Astrocyte (in vitro differentiated cells and primary cell): Measurements from ENCODE around the gene PTH1R. TPM values are rescaled to one million over a fixed set of nuclear protein-coding genes. Genes with fewer than 3 reads are reported as not detected.

ENCODE experiments used
- DNase-seq: peaks from one replicate; pipeline ENCODE4 v3.0.0-alpha.2; 2010; ENCODE audit warnings: low read depth
- FAIRE-seq: peaks from 2 replicates; lab custom pipeline; 2011; peaks lifted over from hg19 to GRCh38; lab: Jason Lieb, UNC
- H2AFZ ChIP-seq: 2 replicates; pipeline ENCODE4 v1.6.0; 2012; ENCODE audit warnings: low read depth, low read length, inconsistent platforms
- H3K27ac ChIP-seq: 2 replicates; pipeline ENCODE4 v1.5.1; 2011; ENCODE audit warnings: low read depth, low read length, inconsistent platforms
- H3K27me3 ChIP-seq: 2 replicates; pipeline ENCODE4 v1.6.0; 2011; ENCODE audit warnings: low read length, inconsistent platforms; ENCODE audit not compliant: insufficient read depth
- H3K36me3 ChIP-seq: 2 replicates; pipeline ENCODE4 v1.5.1; 2011; ENCODE audit warnings: low read length, inconsistent platforms; ENCODE audit not compliant: insufficient read depth
- H3K4me1 ChIP-seq: 2 replicates; pipeline ENCODE4 v1.5.1; 2011; ENCODE audit warnings: low read length, inconsistent platforms; ENCODE audit not compliant: insufficient read depth
- H3K4me2 ChIP-seq: 2 replicates; pipeline ENCODE4 v1.6.0; 2012; ENCODE audit warnings: low read length, inconsistent platforms
- H3K4me3 ChIP-seq: 2 replicates; pipeline ENCODE4 v1.5.1; 2011; ENCODE audit warnings: low read depth, mild to moderate bottlenecking, low read length, inconsistent platforms; ENCODE audit not compliant: insufficient read depth
- H3K79me2 ChIP-seq: 2 replicates; pipeline ENCODE4 v1.6.0; 2012; ENCODE audit warnings: mild to moderate bottlenecking, low read length, inconsistent platforms; ENCODE audit not compliant: insufficient read depth
- H3K9ac ChIP-seq: 2 replicates; pipeline ENCODE4 v1.6.0; 2012; ENCODE audit warnings: mild to moderate bottlenecking, low read length, inconsistent platforms
- H3K9me3 ChIP-seq: 2 replicates; pipeline ENCODE4 v1.5.1; 2012; ENCODE audit warnings: low read depth, mild to moderate bottlenecking, low read length, inconsistent platforms; ENCODE audit not compliant: insufficient read depth
- H4K20me1 ChIP-seq: 2 replicates; pipeline ENCODE4 v1.6.0; 2012; ENCODE audit warnings: low read length, inconsistent platforms; ENCODE audit not compliant: insufficient read depth
- H3K27ac Mint-ChIP-seq: one replicate; pipeline ENCODE4 v1.8.0; 2021; ENCODE audit warnings: mild to moderate bottlenecking, mixed read lengths; ENCODE audit not compliant: unreplicated experiment
- H3K27me3 Mint-ChIP-seq: one replicate; pipeline ENCODE4 v1.8.0; 2021; ENCODE audit warnings: low read depth, mixed read lengths; ENCODE audit not compliant: unreplicated experiment
- H3K36me3 Mint-ChIP-seq: one replicate; pipeline ENCODE4 v1.8.0; 2021; ENCODE audit warnings: low read depth, mixed read lengths; ENCODE audit not compliant: unreplicated experiment
- H3K4me1 Mint-ChIP-seq: one replicate; pipeline ENCODE4 v1.8.0; 2021; ENCODE audit warnings: low read depth, mixed read lengths; ENCODE audit not compliant: unreplicated experiment
- H3K4me3 Mint-ChIP-seq: one replicate; pipeline ENCODE4 v1.8.0; 2021; ENCODE audit warnings: mild to moderate bottlenecking, moderate library complexity, mixed read lengths; ENCODE audit not compliant: unreplicated experiment
- H3K9me3 Mint-ChIP-seq: one replicate; pipeline ENCODE4 v1.8.0; 2021; ENCODE audit warnings: mild to moderate bottlenecking, mixed read lengths; ENCODE audit not compliant: unreplicated experiment
- EZH2 ChIP-seq: IDR thresholded peaks from 2 replicates; pipeline ENCODE4 v1.6.1; 2012; ENCODE audit warnings: mild to moderate bottlenecking, low read length, inconsistent platforms; ENCODE audit not compliant: insufficient read depth
- total RNA-seq: library from RNA; stranded (reverse); gene quantifications from 2 replicates; pipeline ENCODE4 v1.2.1, GENCODE V29; 2021
- TF ChIP-seq, protein P1 (sequence below): IDR thresholded peaks from 2 replicates; pipeline ENCODE4 v1.5.1; 2011; ENCODE audit warnings: low read depth, mild to moderate bottlenecking, inconsistent platforms, low read length, moderate library complexity; ENCODE audit not compliant: insufficient read depth

The PTH1R gene
- total RNA-seq, 1 donor from 2014 or later, result 5.2 TPM

DNA sequence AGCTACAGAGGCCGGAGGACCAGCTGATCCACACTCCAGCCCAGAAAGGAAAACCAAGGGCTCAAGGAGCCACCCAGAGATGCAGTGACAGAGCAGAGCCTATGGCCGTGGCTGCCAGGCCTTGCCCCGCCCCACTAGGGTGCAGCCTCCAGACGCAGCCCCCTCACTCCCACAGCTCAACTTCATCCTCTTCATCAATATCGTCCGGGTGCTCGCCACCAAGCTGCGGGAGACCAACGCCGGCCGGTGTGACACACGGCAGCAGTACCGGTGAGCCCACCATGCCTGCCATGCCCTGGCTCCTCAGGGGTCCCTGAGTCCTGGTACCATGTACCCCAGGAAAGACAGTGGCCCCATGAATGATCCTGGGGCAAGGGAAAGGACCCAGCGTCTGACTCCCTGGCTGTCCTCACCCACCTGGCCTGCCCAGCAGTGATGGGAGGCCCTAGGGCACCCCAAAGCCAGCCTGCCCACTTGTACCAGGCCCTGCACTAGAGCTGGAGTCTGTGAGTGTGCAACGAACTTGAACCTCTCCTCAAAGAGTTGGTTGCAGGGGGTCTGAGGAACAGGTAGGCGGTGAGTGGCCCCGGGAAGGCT is 24.2 kb downstream of the PTH1R start:
- no peak for TF ChIP-seq EZH2
- TF ChIP-seq, protein P1, sequence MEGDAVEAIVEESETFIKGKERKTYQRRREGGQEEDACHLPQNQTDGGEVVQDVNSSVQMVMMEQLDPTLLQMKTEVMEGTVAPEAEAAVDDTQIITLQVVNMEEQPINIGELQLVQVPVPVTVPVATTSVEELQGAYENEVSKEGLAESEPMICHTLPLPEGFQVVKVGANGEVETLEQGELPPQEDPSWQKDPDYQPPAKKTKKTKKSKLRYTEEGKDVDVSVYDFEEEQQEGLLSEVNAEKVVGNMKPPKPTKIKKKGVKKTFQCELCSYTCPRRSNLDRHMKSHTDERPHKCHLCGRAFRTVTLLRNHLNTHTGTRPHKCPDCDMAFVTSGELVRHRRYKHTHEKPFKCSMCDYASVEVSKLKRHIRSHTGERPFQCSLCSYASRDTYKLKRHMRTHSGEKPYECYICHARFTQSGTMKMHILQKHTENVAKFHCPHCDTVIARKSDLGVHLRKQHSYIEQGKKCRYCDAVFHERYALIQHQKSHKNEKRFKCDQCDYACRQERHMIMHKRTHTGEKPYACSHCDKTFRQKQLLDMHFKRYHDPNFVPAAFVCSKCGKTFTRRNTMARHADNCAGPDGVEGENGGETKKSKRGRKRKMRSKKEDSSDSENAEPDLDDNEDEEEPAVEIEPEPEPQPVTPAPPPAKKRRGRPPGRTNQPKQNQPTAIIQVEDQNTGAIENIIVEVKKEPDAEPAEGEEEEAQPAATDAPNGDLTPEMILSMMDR, result no peak
- DNase-seq (no peak), FAIRE-seq (no peak)
- peaks cover 5% of the 10 kb centered on the region for H3K4me1 ChIP-seq
- no peaks in the 10 kb centered on the region for H4K20me1 ChIP-seq
- H3K27me3 ChIP-seq, result no peaks in the 10 kb centered on the region
- Mint-ChIP-seq H3K27me3 (peaks cover 40% of the 10 kb centered on the region), H3K4me1 (no peaks in the 10 kb centered on the region), H3K27ac (no peak overlapping the region), H3K36me3 (no peaks in the 10 kb centered on the region), H3K4me3 (no peak overlapping the region), H3K9me3 (no peaks in the 10 kb centered on the region)
- H2AFZ ChIP-seq, result no peak overlapping the region
- no peak overlapping the region for H3K9ac ChIP-seq
- no peak overlapping the region for H3K27ac ChIP-seq
- H3K4me2 ChIP-seq, result no peak overlapping the region
- H3K36me3 ChIP-seq, result no peaks in the 10 kb centered on the region
- H3K79me2 ChIP-seq, result no peaks in the 10 kb centered on the region
- H3K9me3 ChIP-seq, result no peaks in the 10 kb centered on the region
- no peak overlapping the region for H3K4me3 ChIP-seq

DNA sequence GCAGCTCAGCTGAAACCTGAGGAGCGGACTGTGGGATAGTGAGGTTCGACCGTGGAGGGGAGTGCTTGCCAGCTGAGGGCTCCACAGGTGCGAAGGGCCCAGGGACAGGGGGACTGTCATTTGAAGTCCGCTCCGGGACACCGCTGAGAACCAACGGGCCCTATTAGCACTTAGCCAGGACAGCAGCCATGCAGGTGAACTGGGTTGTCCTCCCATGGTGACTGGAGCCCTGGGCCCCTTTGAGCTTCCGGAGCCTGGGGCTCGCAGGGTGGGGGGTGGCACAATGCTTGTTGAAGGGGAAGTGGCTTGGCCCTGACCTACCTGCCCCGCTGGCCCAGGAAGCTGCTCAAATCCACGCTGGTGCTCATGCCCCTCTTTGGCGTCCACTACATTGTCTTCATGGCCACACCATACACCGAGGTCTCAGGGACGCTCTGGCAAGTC is 24.7 kb downstream of the PTH1R start:
- no peaks in the 10 kb centered on the region for H3K27me3 ChIP-seq
- Mint-ChIP-seq H3K4me3 (no peak overlapping the region), H3K27me3 (peaks cover 37% of the 10 kb centered on the region), H3K9me3 (no peaks in the 10 kb centered on the region), H3K36me3 (no peaks in the 10 kb centered on the region), H3K4me1 (no peaks in the 10 kb centered on the region), H3K27ac (no peak overlapping the region)
- no peaks in the 10 kb centered on the region for H3K36me3 ChIP-seq
- no peak overlapping the region for H3K27ac ChIP-seq
- TF ChIP-seq EZH2, result no peak
- TF ChIP-seq, protein P1, result no peak
- no peaks in the 10 kb centered on the region for H4K20me1 ChIP-seq
- no peak overlapping the region for H3K4me2 ChIP-seq
- H3K4me3 ChIP-seq, result no peak overlapping the region
- DNase-seq (no peak), FAIRE-seq (no peak)
- H3K4me1 ChIP-seq, result peaks cover 5% of the 10 kb centered on the region
- H3K9me3 ChIP-seq, result no peaks in the 10 kb centered on the region
- no peak overlapping the region for H2AFZ ChIP-seq
- H3K9ac ChIP-seq, result no peak overlapping the region
- H3K79me2 ChIP-seq, result no peaks in the 10 kb centered on the region
